Measurements from ENCODE around the gene RAC3.

DNA sequence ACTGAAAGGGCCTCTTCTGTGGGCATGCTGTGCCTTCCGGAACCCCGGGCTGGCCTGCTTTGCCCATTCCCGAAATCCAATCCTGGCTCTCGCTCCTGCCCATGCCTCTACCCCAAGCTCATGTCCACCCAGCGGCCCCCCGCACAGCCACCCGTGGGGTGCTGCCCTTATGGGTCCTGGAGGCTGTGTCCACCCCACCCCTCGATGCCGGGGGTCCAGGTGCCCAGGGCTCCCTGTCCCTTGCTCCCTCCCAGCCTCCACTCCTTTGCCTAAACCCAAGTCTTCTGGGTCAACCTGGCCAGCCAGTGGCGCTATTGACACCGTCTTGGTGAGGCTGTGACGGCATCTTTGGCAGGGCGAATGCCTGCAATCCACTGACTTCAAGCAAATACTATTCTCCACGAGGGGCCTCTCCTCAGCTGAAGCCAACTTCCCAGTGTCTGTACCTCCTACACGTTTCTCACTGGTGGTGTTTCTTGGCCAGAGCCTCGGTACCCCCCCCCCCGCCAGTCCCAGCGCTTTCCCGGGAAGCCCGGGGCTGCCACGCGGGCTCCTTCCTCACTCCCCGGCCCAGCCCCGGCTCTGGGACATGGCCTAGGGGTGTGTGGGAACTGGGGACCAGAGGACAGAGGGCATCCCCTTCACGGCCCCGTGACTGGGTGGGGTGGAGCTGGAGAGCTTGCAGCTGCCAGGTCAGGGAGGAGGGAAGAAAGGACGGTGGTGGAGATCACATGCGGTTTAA, 46.3 kb downstream of the RAC3 start:
- no peak for TF ChIP-seq TAF1 (IDR thresholded peaks at IDR 0.05; ENCODE audit: borderline replicate concordance, insufficient read depth, low read length)
- TF ChIP-seq, protein P1, sequence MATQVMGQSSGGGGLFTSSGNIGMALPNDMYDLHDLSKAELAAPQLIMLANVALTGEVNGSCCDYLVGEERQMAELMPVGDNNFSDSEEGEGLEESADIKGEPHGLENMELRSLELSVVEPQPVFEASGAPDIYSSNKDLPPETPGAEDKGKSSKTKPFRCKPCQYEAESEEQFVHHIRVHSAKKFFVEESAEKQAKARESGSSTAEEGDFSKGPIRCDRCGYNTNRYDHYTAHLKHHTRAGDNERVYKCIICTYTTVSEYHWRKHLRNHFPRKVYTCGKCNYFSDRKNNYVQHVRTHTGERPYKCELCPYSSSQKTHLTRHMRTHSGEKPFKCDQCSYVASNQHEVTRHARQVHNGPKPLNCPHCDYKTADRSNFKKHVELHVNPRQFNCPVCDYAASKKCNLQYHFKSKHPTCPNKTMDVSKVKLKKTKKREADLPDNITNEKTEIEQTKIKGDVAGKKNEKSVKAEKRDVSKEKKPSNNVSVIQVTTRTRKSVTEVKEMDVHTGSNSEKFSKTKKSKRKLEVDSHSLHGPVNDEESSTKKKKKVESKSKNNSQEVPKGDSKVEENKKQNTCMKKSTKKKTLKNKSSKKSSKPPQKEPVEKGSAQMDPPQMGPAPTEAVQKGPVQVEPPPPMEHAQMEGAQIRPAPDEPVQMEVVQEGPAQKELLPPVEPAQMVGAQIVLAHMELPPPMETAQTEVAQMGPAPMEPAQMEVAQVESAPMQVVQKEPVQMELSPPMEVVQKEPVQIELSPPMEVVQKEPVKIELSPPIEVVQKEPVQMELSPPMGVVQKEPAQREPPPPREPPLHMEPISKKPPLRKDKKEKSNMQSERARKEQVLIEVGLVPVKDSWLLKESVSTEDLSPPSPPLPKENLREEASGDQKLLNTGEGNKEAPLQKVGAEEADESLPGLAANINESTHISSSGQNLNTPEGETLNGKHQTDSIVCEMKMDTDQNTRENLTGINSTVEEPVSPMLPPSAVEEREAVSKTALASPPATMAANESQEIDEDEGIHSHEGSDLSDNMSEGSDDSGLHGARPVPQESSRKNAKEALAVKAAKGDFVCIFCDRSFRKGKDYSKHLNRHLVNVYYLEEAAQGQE (IDR thresholded peaks at IDR 0.05; ENCODE audit: insufficient read depth in 1 of 2, low read depth in 2 of 2, low read length in 2 of 2): no peak
- peak; percentile 49; the same call in 1 of the 2 replicates for TF ChIP-seq POLR2AphosphoS5 (IDR thresholded peaks at IDR 0.05; ENCODE audit: low read depth, low read length)
- no peak for TF ChIP-seq SIN3A (IDR thresholded peaks at IDR 0.05; ENCODE audit: borderline replicate concordance, insufficient read depth, low read length)

Data from PFSK-1 (cell line).